Activated CD4-positive, CD25-positive, alpha-beta regulatory T cell (primary cell): ENCODE results near the gene AGBL4.

Experiments used
- DNase-seq, 4 experiments: peaks; one replicate each; lab custom pipeline; 2025; lab: John Stamatoyannopoulos, UW

AGBL4 gene

DNA sequence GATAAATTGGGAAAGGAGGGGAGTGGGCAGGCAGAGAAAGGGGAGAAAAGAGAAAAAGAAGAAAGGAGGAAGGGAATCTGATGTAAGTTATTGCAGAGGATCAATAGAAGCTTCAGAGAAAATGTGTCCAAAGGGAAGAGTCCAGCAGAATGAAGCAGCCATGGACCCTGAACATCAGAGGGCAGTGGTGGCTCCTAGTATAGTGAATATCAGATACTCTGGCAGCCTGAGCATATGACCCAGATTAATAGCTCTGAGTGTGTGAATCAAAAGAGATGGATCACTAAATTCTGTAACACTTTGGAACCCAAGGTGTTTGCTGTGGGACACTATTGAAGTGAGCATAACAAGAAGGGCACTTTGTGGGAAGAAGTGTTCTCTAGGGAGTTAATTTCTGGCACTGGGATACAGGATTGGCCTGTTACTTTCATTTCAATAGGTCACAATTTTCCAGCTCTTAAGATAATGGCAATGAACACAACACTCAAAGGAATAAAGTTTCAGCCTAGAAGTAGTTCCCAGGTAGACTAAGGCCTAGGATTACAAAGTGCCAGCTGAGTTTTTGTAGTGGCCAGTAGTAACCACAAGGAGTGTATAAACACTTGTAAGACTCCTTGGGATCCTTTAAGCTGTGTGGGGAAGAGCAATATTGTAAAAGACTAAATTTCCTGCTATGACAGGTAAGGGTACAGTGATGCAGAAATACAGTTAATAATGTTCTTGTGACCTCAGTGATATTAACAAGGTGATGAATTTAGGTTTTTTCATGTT, 1082.6 kb downstream of the AGBL4 start:
- no peak for DNase-seq

DNA sequence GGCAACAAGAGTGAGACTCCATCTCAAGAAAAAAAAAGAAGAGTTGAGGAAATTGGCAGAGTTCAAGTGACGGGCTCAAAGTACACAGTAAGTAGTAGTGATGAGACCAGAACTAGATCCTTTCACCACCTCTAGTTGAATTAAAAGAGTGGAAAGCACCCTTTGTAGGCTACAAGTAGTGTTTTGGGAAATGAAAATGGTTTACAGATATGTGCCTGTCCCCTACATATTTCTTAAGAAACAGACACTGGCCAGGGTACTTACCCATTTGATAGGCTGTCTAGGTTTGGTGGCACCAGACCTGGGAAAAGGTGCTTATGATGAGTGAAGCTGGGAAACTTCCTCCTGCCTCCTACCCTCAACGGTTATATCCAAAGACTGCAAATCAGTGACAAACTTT, 1083.4 kb downstream of the AGBL4 start:
- no peak for DNase-seq

DNA sequence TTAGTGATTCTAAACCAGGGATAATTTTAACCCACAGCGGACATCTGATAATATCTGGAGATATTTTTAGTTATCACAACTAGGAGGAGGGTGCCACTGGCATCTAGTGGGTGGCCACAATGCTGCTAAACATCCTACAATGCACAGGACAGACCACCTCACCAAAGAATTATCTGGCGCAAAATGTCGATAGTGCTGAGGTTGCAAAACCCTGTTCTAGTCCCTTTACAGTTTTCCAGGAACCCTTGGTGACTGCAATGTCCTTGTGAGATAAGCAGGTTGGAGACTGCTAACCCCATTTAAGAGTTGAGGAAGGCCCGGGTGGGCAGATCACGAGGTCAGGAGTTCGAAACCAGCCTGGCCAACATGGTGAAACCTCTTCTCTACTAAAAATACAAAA, 1083.9 kb downstream of the AGBL4 start:
- no peak for DNase-seq

- no peak for DNase-seq
Observed at GRCh38 chr1:48939042-48939441, 1084.7 kb downstream of the AGBL4 start.

DNA sequence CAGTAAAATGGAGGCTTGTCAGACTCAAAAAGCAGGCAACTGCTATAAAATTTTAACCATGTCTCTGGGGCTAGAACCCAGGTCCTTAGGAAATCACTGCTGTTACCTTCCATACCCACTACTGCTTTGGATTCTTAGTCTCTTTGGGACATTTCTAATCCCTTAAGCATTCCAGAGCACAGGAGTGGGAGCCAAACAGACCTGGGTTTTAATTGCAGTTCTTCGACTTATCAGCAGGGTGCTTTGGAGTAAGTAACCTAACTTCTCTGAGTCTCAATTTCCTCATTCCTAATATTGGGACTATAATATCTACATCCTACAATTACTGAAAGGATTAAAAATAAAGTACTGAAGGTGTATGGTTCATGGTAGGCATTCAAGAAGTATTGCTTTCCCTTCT, 1086.0 kb downstream of the AGBL4 start:
- DNase-seq: no peak

- DNase-seq: no peak
Observed at GRCh38 chr1:48936436-48936835, 1087.3 kb downstream of the AGBL4 start.

DNA sequence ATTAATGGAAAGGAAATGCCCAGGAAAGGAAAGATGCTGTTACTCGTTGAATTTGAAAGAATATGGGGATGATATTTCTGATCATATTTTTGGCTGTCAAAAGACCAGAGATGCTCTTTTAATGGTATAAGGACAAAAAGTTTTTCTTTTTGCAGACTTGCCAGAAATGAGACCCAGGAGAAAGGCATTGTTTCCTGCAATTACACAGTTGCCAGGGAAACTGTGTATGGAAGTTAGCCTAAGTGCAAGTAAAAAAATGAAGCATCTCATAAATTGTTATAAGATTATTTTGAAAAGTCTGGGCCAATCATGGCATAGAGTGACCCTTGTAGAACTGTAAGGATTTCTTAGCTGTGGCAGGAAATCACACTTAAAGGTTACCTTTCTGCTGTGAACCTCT, 1091.4 kb downstream of the AGBL4 start:
- DNase-seq: no peak

GRCh38 chr1:48931506-48932192, 1092.1 kb downstream of the AGBL4 start:
- DNase-seq: no peak

DNA sequence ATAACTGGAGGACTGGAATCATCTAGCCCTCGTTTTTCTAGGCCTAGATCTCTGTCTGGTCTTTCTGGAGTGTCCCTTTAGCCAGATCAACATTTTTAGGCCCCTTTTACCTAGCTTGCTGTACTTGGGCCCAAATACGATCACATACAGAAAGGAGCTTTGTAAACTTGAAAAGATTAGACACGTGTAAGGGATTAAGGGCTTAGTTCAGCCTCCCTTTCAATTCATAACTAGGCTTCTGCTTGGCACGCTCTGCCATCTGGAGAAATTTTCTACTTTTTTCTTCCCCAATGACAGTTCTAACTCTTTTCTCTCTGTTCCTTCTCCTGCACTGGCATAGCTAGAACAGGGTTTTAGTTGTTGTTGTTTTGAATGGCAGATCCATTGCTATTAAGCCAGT, 1093.7 kb downstream of the AGBL4 start:
- no peak for DNase-seq

GRCh38 chr1:48924099-48924498, 1099.7 kb downstream of the AGBL4 start:
- DNase-seq: no peak

GRCh38 chr1:48923116-48923515, 1100.6 kb downstream of the AGBL4 start:
- no peak for DNase-seq

- no peak for DNase-seq
Observed at GRCh38 chr1:48920851-48921250, 1102.9 kb downstream of the AGBL4 start.

- DNase-seq: no peak
Observed at GRCh38 chr1:48917901-48918603, 1105.7 kb downstream of the AGBL4 start.

- no peak for DNase-seq
Observed at GRCh38 chr1:48917070-48917454, 1106.7 kb downstream of the AGBL4 start.

GRCh38 chr1:48916130-48917069, 1107.4 kb downstream of the AGBL4 start:
- no peak for DNase-seq

GRCh38 chr1:48908606-48909005, 1115.1 kb downstream of the AGBL4 start:
- no peak for DNase-seq

DNA sequence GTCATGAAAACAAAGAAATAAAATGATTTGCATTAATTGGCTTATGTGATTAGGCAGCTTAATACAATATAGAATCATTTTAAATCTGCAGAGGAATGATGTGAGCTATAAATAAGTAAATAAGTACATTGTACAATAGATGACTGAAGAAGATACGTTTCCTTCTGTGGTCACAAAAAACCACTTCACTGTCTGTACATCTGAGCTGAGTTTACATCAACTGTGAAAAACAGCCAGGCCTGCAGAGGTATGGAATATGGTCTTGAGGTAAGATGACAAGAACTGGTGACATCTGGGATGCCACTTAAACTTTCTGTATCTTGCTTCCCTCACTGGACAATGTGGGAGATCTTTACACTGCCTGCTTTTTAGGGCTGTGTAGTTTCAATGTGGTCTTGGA, 1117.0 kb downstream of the AGBL4 start:
- no peak for DNase-seq

- no peak for DNase-seq
Observed at GRCh38 chr1:48906164-48906563, 1117.6 kb downstream of the AGBL4 start.

DNA sequence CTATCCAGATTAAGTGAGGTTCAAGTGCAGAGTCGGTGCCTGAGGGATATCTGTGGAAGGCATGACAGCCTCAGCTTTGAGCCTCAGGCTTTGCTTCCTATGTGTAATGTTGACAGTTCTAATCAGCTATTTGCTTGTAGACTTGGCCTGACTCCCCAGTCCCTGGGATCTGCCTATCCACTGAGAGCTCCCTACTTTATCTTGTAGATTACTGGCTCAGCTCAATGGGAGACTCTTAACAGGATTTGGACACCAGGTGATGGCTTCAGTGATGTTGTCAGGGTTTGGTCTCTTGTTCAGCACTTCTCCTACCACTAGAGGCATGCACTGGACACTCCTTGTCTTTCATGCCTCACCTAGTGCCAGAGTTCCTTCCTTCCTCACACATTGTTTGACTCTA, 1120.5 kb downstream of the AGBL4 start:
- DNase-seq: no peak

- no peak for DNase-seq
Observed at GRCh38 chr1:48898894-48899293, 1124.9 kb downstream of the AGBL4 start.

GRCh38 chr1:48889615-48890014, 1134.1 kb downstream of the AGBL4 start:
- DNase-seq: no peak

DNA sequence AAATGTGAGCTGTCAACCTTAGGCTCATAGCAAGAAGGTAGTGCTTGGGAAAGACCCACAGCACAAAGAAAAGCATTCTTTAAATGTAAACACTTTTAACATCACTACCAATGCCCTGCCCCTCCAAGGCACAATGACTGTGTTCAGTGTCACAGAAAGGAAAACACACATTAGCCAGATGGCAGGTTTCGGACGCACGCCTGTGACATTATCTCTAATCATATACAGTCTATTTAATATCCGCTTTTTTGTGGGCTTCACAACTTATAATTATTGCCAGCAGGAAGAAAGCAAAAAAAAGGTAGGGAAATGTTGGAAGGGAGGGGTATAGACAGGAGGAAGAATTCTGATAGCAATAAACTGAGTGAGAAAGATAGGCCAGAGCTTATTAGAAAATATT, 1134.7 kb downstream of the AGBL4 start:
- no peak for DNase-seq
